HEK293 (cell line): ENCODE results near the gene CA10.

ENCODE experiments used
- CTCF ChIA-PET: fragments of 350-600 bp; formaldehyde crosslinking; extraction: SDS; loops from one replicate; lab custom pipeline; 2021; ENCODE audit warnings: antibody characterized with exemption; lab: Yijun Ruan, JAX
- POLR2A ChIA-PET: fragments of 300-600 bp; formaldehyde crosslinking; extraction: SDS; loops from one replicate; lab custom pipeline; 2020; ENCODE audit warnings: antibody characterized with exemption, inconsistent platforms; lab: Yijun Ruan, JAX
- H3K27ac ChIP-seq: fragments of 200-500 bp; sonication (Bioruptor generic); 2 replicates; pipeline ENCODE4 v1.5.1; 2014; ENCODE audit warnings: low read depth, low read length, control low read depth, inconsistent platforms; ENCODE audit errors: extremely low read depth
- H3K36me3 ChIP-seq, 2 experiments: fragments of 200-500 bp in 1 of 2; sonication (Bioruptor generic) in 1 of 2; 1 replicate in 1 of 2; 2 replicates in 1 of 2; pipeline ENCODE4 v1.5.1; 2014 to 2017; ENCODE audit warnings: inconsistent platforms in 2 of 2, low read length in 2 of 2; ENCODE audit not compliant: control insufficient read depth in 2 of 2, insufficient read depth in 1 of 2
- H3K4me1 ChIP-seq: fragments of 200-500 bp; sonication (Bioruptor generic); 2 replicates; pipeline ENCODE4 v1.5.1; 2014; ENCODE audit warnings: mild to moderate bottlenecking, low read length, inconsistent platforms; ENCODE audit not compliant: control insufficient read depth, insufficient read depth
- H3K4me3 ChIP-seq: 2 replicates; pipeline ENCODE4 v1.5.1; 2011; ENCODE audit warnings: low read depth, mild to moderate bottlenecking, control low read depth, low read length, moderate library complexity
- H3K9me3 ChIP-seq: fragments of 200-500 bp; sonication (Bioruptor generic); 2 replicates; pipeline ENCODE4 v1.5.1; 2014; ENCODE audit warnings: low read depth, low read length, inconsistent platforms; ENCODE audit not compliant: control insufficient read depth, insufficient read depth
- ELK4 ChIP-seq: IDR thresholded peaks from 2 replicates; pipeline ENCODE4 v1.6.1; 2011; ENCODE audit warnings: mild to moderate bottlenecking, low read depth, low read length, borderline replicate concordance
- HOXA7 ChIP-seq: sonication (generic); formaldehyde crosslinking; IDR thresholded peaks from 2 replicates; pipeline ENCODE4 v1.8.1; 2022; ENCODE audit warnings: missing genetic modification reagents, borderline replicate concordance
- PRDM1 ChIP-seq: fragments of 450-650 bp; formaldehyde crosslinking; IDR thresholded peaks from 2 replicates; pipeline ENCODE4; 2016; ENCODE audit warnings: missing biosample characterization, missing genetic modification characterization
- PRDM2 ChIP-seq: fragments of 450-650 bp; formaldehyde crosslinking; IDR thresholded peaks from 2 replicates; pipeline ENCODE4 v1.5.1; 2016; ENCODE audit warnings: missing biosample characterization, missing genetic modification characterization, borderline replicate concordance
- SCRT1 ChIP-seq: fragments of 450-650 bp; formaldehyde crosslinking; IDR thresholded peaks from 2 replicates; pipeline ENCODE4 v1.5.1; 2016; ENCODE audit warnings: missing biosample characterization, missing genetic modification characterization, borderline replicate concordance
- SCRT2 ChIP-seq: fragments of 450-650 bp; formaldehyde crosslinking; IDR thresholded peaks from 2 replicates; pipeline ENCODE4 v1.5.1; 2016; ENCODE audit warnings: missing biosample characterization, missing genetic modification characterization
- ZBTB17 ChIP-seq: fragments of 450-650 bp; formaldehyde crosslinking; IDR thresholded peaks from 2 replicates; pipeline ENCODE4 v1.5.1; 2016; ENCODE audit warnings: missing biosample characterization, missing genetic modification characterization
- ZIC2 ChIP-seq: fragments of 450-650 bp; formaldehyde crosslinking; IDR thresholded peaks from 2 replicates; pipeline ENCODE4 v1.5.1; 2016; ENCODE audit warnings: missing biosample characterization, missing genetic modification characterization
- ZNF10 ChIP-seq: fragments of 450-650 bp; formaldehyde crosslinking; IDR thresholded peaks from 2 replicates; pipeline ENCODE4 v1.5.1; 2017; ENCODE audit warnings: missing biosample characterization, missing genetic modification characterization
- ZNF114 ChIP-seq: fragments of 450-650 bp; formaldehyde crosslinking; IDR thresholded peaks from 2 replicates; pipeline ENCODE4 v1.5.0; 2017; ENCODE audit warnings: missing biosample characterization, missing genetic modification characterization
- ZNF211 ChIP-seq: fragments of 450-650 bp; formaldehyde crosslinking; IDR thresholded peaks from 2 replicates; pipeline ENCODE4 v1.5.1; 2016; ENCODE audit warnings: low read depth, missing biosample characterization, missing genetic modification characterization
- ZNF239 ChIP-seq: fragments of 450-650 bp; formaldehyde crosslinking; IDR thresholded peaks from 2 replicates; pipeline ENCODE4 v1.5.1; 2016; ENCODE audit warnings: missing biosample characterization, missing genetic modification characterization
- ZNF280C ChIP-seq: fragments of 450-650 bp; formaldehyde crosslinking; IDR thresholded peaks from 2 replicates; pipeline ENCODE4 v1.5.1; 2016; ENCODE audit warnings: missing biosample characterization, missing genetic modification characterization
- ZNF398 ChIP-seq: fragments of 450-650 bp; formaldehyde crosslinking; IDR thresholded peaks from 2 replicates; pipeline ENCODE4 v1.5.1; 2017; ENCODE audit warnings: missing biosample characterization, missing genetic modification characterization
- ZNF610 ChIP-seq: fragments of 450-650 bp; formaldehyde crosslinking; IDR thresholded peaks from 2 replicates; pipeline ENCODE4 v1.5.1; 2016; ENCODE audit warnings: missing biosample characterization, missing genetic modification characterization, borderline replicate concordance
- ZNF658 ChIP-seq: fragments of 450-650 bp; formaldehyde crosslinking; IDR thresholded peaks from 2 replicates; pipeline ENCODE4; 2016; ENCODE audit warnings: missing biosample characterization, missing genetic modification characterization
- ZNF843 ChIP-seq: fragments of 450-650 bp; formaldehyde crosslinking; IDR thresholded peaks from 2 replicates; pipeline ENCODE4 v1.5.1; 2016; ENCODE audit warnings: missing biosample characterization, missing genetic modification characterization

Gene CA10

GRCh38 chr17:51759260-51759659, 399.3 kb downstream of the CA10 start:
- no peak overlapping the region for H3K4me3 ChIP-seq
- ChIA-PET POLR2A (no interaction called here), CTCF (no interaction called here)
- H3K4me1 ChIP-seq, result no peaks in the 10 kb centered on the region
- H3K36me3 ChIP-seq, result no peaks in the 10 kb centered on the region
- no peaks in the 10 kb centered on the region for H3K9me3 ChIP-seq
- no peak overlapping the region for H3K27ac ChIP-seq
- TF ChIP-seq ZNF114 (tag by site-specific recombination), result no peak

- no peaks in the 10 kb centered on the region for H3K9me3 ChIP-seq
- H3K4me1 ChIP-seq, result peaks cover 5% of the 10 kb centered on the region; the same call in 1 of the 2 replicates
- H3K27ac ChIP-seq, result no peak overlapping the region
- no peaks in the 10 kb centered on the region for H3K36me3 ChIP-seq
- H3K4me3 ChIP-seq, result no peak overlapping the region
- TF ChIP-seq SCRT2 (tag by site-specific recombination), result no peak
- no peak for TF ChIP-seq ZNF239 (tag by site-specific recombination)
- TF ChIP-seq ZBTB17 (tag by site-specific recombination), result no peak
- no peak for TF ChIP-seq ZNF658
- TF ChIP-seq ZNF10 (tag by site-specific recombination), result no peak
- TF ChIP-seq ZNF211 (tag by site-specific recombination), result no peak
- no peak for TF ChIP-seq ZNF843 (tag by site-specific recombination)
- TF ChIP-seq, all 188 proteins: peak for 0
- ChIA-PET POLR2A (no interaction called here), CTCF (interaction anchor here (7.7 kb wide), 1 partner anchor 14 kb away, joined by 73 read pairs; no protein-coding TSS in a partner anchor)
Observed at GRCh38 chr17:51751072-51751471, 407.4 kb downstream of the CA10 start.

GRCh38 chr17:51748749-51749604, 409.5 kb downstream of the CA10 start:
- H3K9me3 ChIP-seq, result no peaks in the 10 kb centered on the region
- peaks cover 21% of the 10 kb centered on the region for H3K4me1 ChIP-seq
- CTCF ChIA-PET, result interaction anchor here (1.1 to 4.7 kb wide), 2 partner anchors 16 to 287 kb away, joined by 4 to 25 read pairs; no protein-coding TSS in a partner anchor
- H3K27ac ChIP-seq, result no peak overlapping the region
- POLR2A ChIA-PET, result no interaction called here
- no peaks in the 10 kb centered on the region for H3K36me3 ChIP-seq
- no peak overlapping the region for H3K4me3 ChIP-seq
- no peak for TF ChIP-seq ZNF610 (tag by site-specific recombination)
- no peak for TF ChIP-seq ELK4
- TF ChIP-seq PRDM2 (tag by site-specific recombination), result no peak
- TF ChIP-seq ZNF280C, result no peak
- TF ChIP-seq ZNF398, result no peak
- no peak for TF ChIP-seq HOXA7 (CRISPR knock-in tag)
- no peak for TF ChIP-seq SCRT1 (tag by site-specific recombination)
- TF ChIP-seq ZIC2 (tag by site-specific recombination), result no peak
- no peak for TF ChIP-seq PRDM1 (tag by site-specific recombination)
